H1 (cell line): ENCODE measurements around the gene BICRAL. TPM values are rescaled to one million over a fixed set of nuclear protein-coding genes. Genes with fewer than 3 reads are reported as not detected.

Experiments used
- CTCF ChIA-PET: fragments of 300-600 bp; sonication (Branson Sonifier 250); formaldehyde crosslinking; loops from one replicate; lab custom pipeline; 2021; ENCODE audit not compliant: partially characterized antibody; lab: Charles Lee
- POLR2A ChIA-PET: fragments of 300-600 bp; sonication (Branson Sonifier 250); formaldehyde crosslinking; loops from one replicate; lab custom pipeline; 2021; ENCODE audit warnings: inconsistent platforms; ENCODE audit not compliant: partially characterized antibody; lab: Charles Lee
- DNase-seq, 2 experiments: peaks; one replicate each; pipeline versions ENCODE4 v3.0.0 to v3.0.0-alpha.2; 2010 to 2022; ENCODE audit warnings: low spot score in 2 of 2, low read depth in 1 of 2, mixed read lengths in 1 of 2
- FAIRE-seq: peaks from 2 replicates; lab custom pipeline; 2011; peaks lifted over from hg19 to GRCh38; lab: Jason Lieb, UNC
- H2AFZ ChIP-seq: 2 replicates; pipeline ENCODE4 v1.8.1; 2012; ENCODE audit warnings: low read length, inconsistent platforms
- H2AK5ac ChIP-seq: 2 replicates; pipeline ENCODE4 v1.6.1; 2013; ENCODE audit warnings: low read depth, low read length
- H2BK120ac ChIP-seq: replicated peaks from 2 replicates; pipeline ENCODE3; 2013; ENCODE audit warnings: low read depth, low read length, inconsistent platforms
- H2BK12ac ChIP-seq: 2 replicates; pipeline ENCODE4 v1.6.1; 2013; ENCODE audit warnings: low read depth, low read length
- H2BK15ac ChIP-seq: 2 replicates; pipeline ENCODE4 v1.6.1; 2013; ENCODE audit warnings: low read length
- H2BK20ac ChIP-seq: 2 replicates; pipeline ENCODE4 v1.6.1; 2013; ENCODE audit warnings: low read length
- H2BK5ac ChIP-seq: 2 replicates; pipeline ENCODE4 v1.6.1; 2013; ENCODE audit warnings: low read depth, low read length
- H3K14ac ChIP-seq: 2 replicates; pipeline ENCODE4 v1.6.1; 2013; ENCODE audit warnings: inconsistent platforms; ENCODE audit not compliant: insufficient read length
- H3K18ac ChIP-seq: 2 replicates; pipeline ENCODE4 v1.6.1; 2013; ENCODE audit warnings: low read length; ENCODE audit errors: extremely low read depth
- H3K23ac ChIP-seq: 2 replicates; pipeline ENCODE4 v1.6.1; 2013; ENCODE audit warnings: inconsistent platforms; ENCODE audit not compliant: insufficient read length
- H3K23me2 ChIP-seq: 2 replicates; pipeline ENCODE4 v1.6.1; 2013; ENCODE audit warnings: low read depth, low read length
- H3K27ac ChIP-seq: 2 replicates; pipeline ENCODE4 v1.6.1; 2011; ENCODE audit warnings: low read depth, low read length, inconsistent platforms
- H3K27me3 ChIP-seq, 4 experiments: replicated peaks in 1 of 4; 1 replicate in 1 of 4; 2 replicates in 3 of 4; pipeline versions ENCODE4 v1.6.1 to v1.8.1; 2011 to 2013; ENCODE audit warnings: low read length in 3 of 4, mild to moderate bottlenecking in 3 of 4, inconsistent platforms in 2 of 4, mixed read lengths in 2 of 4, moderate library complexity in 1 of 4; ENCODE audit not compliant: control insufficient read depth in 3 of 4, insufficient read depth in 3 of 4; ENCODE audit errors: extremely low read depth in 1 of 4
- H3K36me3 ChIP-seq, 4 experiments: 2 replicates each; pipeline versions ENCODE4 v1.6.1 to v1.8.1; 2011 to 2013; ENCODE audit warnings: mild to moderate bottlenecking in 4 of 4, low read length in 3 of 4, moderate library complexity in 2 of 4, control low read depth in 1 of 4, inconsistent platforms in 1 of 4; ENCODE audit not compliant: insufficient read depth in 4 of 4, control insufficient read depth in 2 of 4
- H3K4ac ChIP-seq: replicated peaks from 2 replicates; pipeline ENCODE3; 2013; ENCODE audit warnings: low read length, low read depth, mixed read lengths, inconsistent platforms; ENCODE audit not compliant: insufficient read length
- H3K4me1 ChIP-seq, 4 experiments: replicated peaks in 1 of 4; 1 replicate in 1 of 4; 2 replicates in 3 of 4; pipeline versions ENCODE4 v1.6.1 to v1.8.1; 2011 to 2013; ENCODE audit warnings: low read length in 3 of 4, inconsistent platforms in 2 of 4, mixed read lengths in 1 of 4; ENCODE audit not compliant: insufficient read depth in 4 of 4, control insufficient read depth in 3 of 4
- H3K4me2 ChIP-seq, 2 experiments: 2 replicates each; pipeline versions ENCODE4 v1.6.1 to v1.8.1; 2011 to 2013; ENCODE audit warnings: low read depth in 2 of 2, low read length in 2 of 2, control low read depth in 1 of 2, inconsistent platforms in 1 of 2, mild to moderate bottlenecking in 1 of 2; ENCODE audit not compliant: insufficient read depth in 1 of 2
- H3K4me3 ChIP-seq, 4 experiments: fragments of 200-600, 300-600 bp in 1 of 4; sonication (generic), shearing (Covaris generic), sonication (Bioruptor Twin) in 1 of 4; 2 replicates each; pipeline versions ENCODE4 v1.5.1 to v1.8.1; 2011 to 2016; ENCODE audit warnings: low read length in 4 of 4, low read depth in 3 of 4, control low read depth in 2 of 4, inconsistent platforms in 2 of 4, mild to moderate bottlenecking in 2 of 4, mixed read lengths in 1 of 4, moderate library complexity in 1 of 4; ENCODE audit not compliant: insufficient read depth in 2 of 4; ENCODE audit errors: extremely low read depth in 1 of 4
- H3K56ac ChIP-seq: replicated peaks from 2 replicates; pipeline ENCODE3; 2013; ENCODE audit warnings: low read depth, mild to moderate bottlenecking, mixed read lengths, low read length, inconsistent platforms; ENCODE audit not compliant: insufficient read length
- H3K79me1 ChIP-seq: 2 replicates; pipeline ENCODE4 v1.6.1; 2013; ENCODE audit warnings: low read depth, low read length, control low read depth
- H3K79me2 ChIP-seq, 2 experiments: 2 replicates each; pipeline versions ENCODE4 v1.6.1 to v1.8.1; 2012 to 2013; ENCODE audit warnings: low read length in 2 of 2, mild to moderate bottlenecking in 2 of 2, inconsistent platforms in 1 of 2; ENCODE audit not compliant: insufficient read depth in 2 of 2, control insufficient read depth in 1 of 2
- H3K9ac ChIP-seq, 4 experiments: replicated peaks in 1 of 4; 1 replicate in 1 of 4; 2 replicates in 3 of 4; pipeline versions ENCODE4 v1.6.1 to v1.8.1; 2011 to 2013; ENCODE audit warnings: low read depth in 3 of 4, low read length in 3 of 4, control low read depth in 2 of 4, mild to moderate bottlenecking in 2 of 4, moderate library complexity in 2 of 4, inconsistent platforms in 1 of 4; ENCODE audit errors: extremely low read depth in 1 of 4
- H3K9me3 ChIP-seq, 2 experiments: 2 replicates each; pipeline versions ENCODE4 v1.6.1 to v1.8.1; 2012 to 2013; ENCODE audit warnings: mild to moderate bottlenecking in 2 of 2, moderate library complexity in 2 of 2, control low read depth in 1 of 2, inconsistent platforms in 1 of 2, low read depth in 1 of 2, low read length in 1 of 2, mixed read lengths in 1 of 2; ENCODE audit not compliant: insufficient read depth in 2 of 2
- H4K20me1 ChIP-seq, 2 experiments: replicated peaks in 1 of 2; 2 replicates each; pipeline versions ENCODE3 to v1.8.1; 2011 to 2013; ENCODE audit warnings: inconsistent platforms in 2 of 2, low read length in 2 of 2, mild to moderate bottlenecking in 1 of 2; ENCODE audit not compliant: insufficient read depth in 2 of 2, control insufficient read depth in 1 of 2
- H4K5ac ChIP-seq: 2 replicates; pipeline ENCODE4 v1.6.1; 2013; ENCODE audit warnings: low read length, low read depth, mixed read lengths, inconsistent platforms; ENCODE audit not compliant: insufficient read length
- H4K8ac ChIP-seq: 2 replicates; pipeline ENCODE4 v1.8.0; 2013; ENCODE audit warnings: mild to moderate bottlenecking, moderate library complexity, low read length, inconsistent platforms; ENCODE audit not compliant: insufficient read depth; ENCODE audit errors: extremely low read depth
- H4K91ac ChIP-seq: replicated peaks from 2 replicates; pipeline ENCODE3; 2013; ENCODE audit warnings: low read length, mixed read lengths, inconsistent platforms; ENCODE audit not compliant: insufficient read length
- BCL11A ChIP-seq, 2 experiments: IDR thresholded peaks; one replicate each; pipeline ENCODE4 v1.6.1; 2011; ENCODE audit warnings: low read depth in 2 of 2, low read length in 2 of 2, mild to moderate bottlenecking in 2 of 2
- CEBPB ChIP-seq: IDR thresholded peaks from 2 replicates; pipeline ENCODE4 v1.6.1; 2012; ENCODE audit warnings: low read depth, low read length
- CREB1 ChIP-seq: IDR thresholded peaks from 2 replicates; pipeline ENCODE4 v1.6.1; 2012; ENCODE audit warnings: inconsistent platforms
- EP300 ChIP-seq, 2 experiments: IDR thresholded peaks; 1 replicate in 1 of 2; 2 replicates in 1 of 2; pipeline ENCODE4 v1.6.1; 2011 to 2012; ENCODE audit warnings: low read depth in 2 of 2, low read length in 2 of 2, mild to moderate bottlenecking in 2 of 2, borderline replicate concordance in 1 of 2, inconsistent platforms in 1 of 2, moderate library complexity in 1 of 2
- FOSL1 ChIP-seq: IDR thresholded peaks from 2 replicates; pipeline ENCODE4 v1.6.1; 2011; ENCODE audit warnings: mild to moderate bottlenecking, low read depth, low read length, moderate library complexity; ENCODE audit not compliant: insufficient read depth
- GABPA ChIP-seq: IDR thresholded peaks from 2 replicates; pipeline ENCODE4 v1.6.1; 2011; ENCODE audit warnings: mild to moderate bottlenecking, low read length, moderate library complexity, borderline replicate concordance; ENCODE audit not compliant: insufficient read depth
- HDAC6 ChIP-seq: IDR thresholded peaks from one replicate; pipeline ENCODE4 v1.7.1; 2012; ENCODE audit warnings: low read depth, mild to moderate bottlenecking, inconsistent platforms, low read length, moderate library complexity
- JUND ChIP-seq: IDR thresholded peaks from 2 replicates; pipeline ENCODE4 v1.6.1; 2011; ENCODE audit warnings: mild to moderate bottlenecking, improper control_type of control experiment, low read length
- KDM5A ChIP-seq: fragments of 200-600 bp; IDR thresholded peaks from 2 replicates; pipeline ENCODE4 v1.7.1; 2012; ENCODE audit warnings: mild to moderate bottlenecking, low read length, inconsistent platforms, mixed read lengths
- NRF1 ChIP-seq: IDR thresholded peaks from 2 replicates; pipeline ENCODE4 v1.6.1; 2011; ENCODE audit warnings: mild to moderate bottlenecking, low read depth, low read length, improper control_type of control experiment
- PHF8 ChIP-seq: fragments of 200-600 bp; sonication (generic); conservative IDR thresholded peaks from 2 replicates; pipeline ENCODE4 v1.7.1; 2012; ENCODE audit warnings: low read depth, mild to moderate bottlenecking, inconsistent platforms, low read length, moderate library complexity
- SAP30 ChIP-seq: fragments of 300-600 bp; sonication (generic); IDR thresholded peaks from 2 replicates; pipeline ENCODE4 v1.7.1; 2012; ENCODE audit warnings: low read length, moderate library complexity, mild to moderate bottlenecking, inconsistent platforms; ENCODE audit not compliant: insufficient read depth, insufficient replicate concordance
- SIRT6 ChIP-seq: IDR thresholded peaks from one replicate; pipeline ENCODE4 v1.7.1; 2012; ENCODE audit warnings: low read length, inconsistent platforms
- SP2 ChIP-seq: IDR thresholded peaks from 2 replicates; pipeline ENCODE4 v1.6.1; 2012; ENCODE audit warnings: mild to moderate bottlenecking, low read length, inconsistent platforms
- TBP ChIP-seq: IDR thresholded peaks from 2 replicates; pipeline ENCODE4 v1.6.1; 2011; ENCODE audit warnings: low read depth, low read length, improper control_type of control experiment
- TCF12 ChIP-seq: IDR thresholded peaks from 2 replicates; pipeline ENCODE4 v1.6.1; 2011; ENCODE audit warnings: low read depth, mild to moderate bottlenecking, low read length
- WGBS, 2 experiments: shearing (Covaris generic) in 1 of 2; methylation state at CpG; one replicate each; pipeline versions ENCODE4 v1.1.6 to v1.1.7; 2013 to 2015; ENCODE audit warnings: low lambda C conversion rate in 2 of 2, mixed read lengths in 2 of 2, inconsistent platforms in 1 of 2, low coverage in 1 of 2, missing lambda C conversion rate in 1 of 2; ENCODE audit not compliant: insufficient replicate concordance in 2 of 2, insufficient coverage in 1 of 2, insufficient read length in 1 of 2; ENCODE audit errors: extremely low coverage in 1 of 2, missing lambda C conversion rate in 1 of 2; 5-methylcytosine and 5-hydroxymethylcytosine counted together
- polyA plus RNA-seq, 7 experiments: library from polyadenylated mRNA; depleted of rRNA in 3 of 7; stranded (reverse) in 5 of 7; unstranded in 2 of 7; fragments of >200 nt in 5 of 7; fragments of 200-250 nt in 2 of 7; gene quantifications; 1 replicate in 5 of 7; 2 replicates in 1 of 7; 4 replicates in 1 of 7; pipeline versions ENCODE4 v1.2.1 to v1.2.3, GENCODE V29; 2011 to 2013; ENCODE audit warnings: missing spikeins in 2 of 7, mixed read lengths in 2 of 7
- total RNA-seq: library from RNA; stranded (reverse); fragmentation: NEBNext Ultra II Directional; extraction: Animal tissue kit (Norgen Biotek cat#: 25700); gene quantifications from 2 replicates; pipeline ENCODE4 v1.2.1, GENCODE V29; 2021

The BICRAL gene
- total and polyA plus RNA-seq, 2 of the 8 experiments (the other 6 are each of a cell fraction or from before 2014, with no cell fraction given): 9.4 to 12.2 TPM

- Histone ChIP-seq H3K4me2 (no peak overlapping the region), H3K9ac (no peak overlapping the region), H2BK12ac (no peak overlapping the region), H4K91ac (no peak overlapping the region), H3K18ac (no peak overlapping the region), H3K9me3 (no peaks in the 10 kb centered on the region), H3K4ac (no peak overlapping the region), H2BK120ac (no peak overlapping the region), H3K79me1 (no peaks in the 10 kb centered on the region), H4K8ac (no peak overlapping the region), H3K23ac (no peak overlapping the region), H2BK15ac (no peak overlapping the region), H3K27ac (no peak overlapping the region), H3K4me1 (no peaks in the 10 kb centered on the region), H4K5ac (no peak overlapping the region), H2BK5ac (no peak overlapping the region), H3K4me3 (no peak overlapping the region), H3K14ac (no peak overlapping the region), H2AK5ac (no peak overlapping the region), H3K36me3 (no peaks in the 10 kb centered on the region; a peak in 2 of 8 replicates), H3K56ac (no peak overlapping the region), H2AFZ (no peak overlapping the region), H2BK20ac (no peak overlapping the region), H3K23me2 (no peaks in the 10 kb centered on the region), H3K27me3 (no peaks in the 10 kb centered on the region), H3K79me2 (no peaks in the 10 kb centered on the region), H4K20me1 (no peaks in the 10 kb centered on the region)
- DNase-seq (no peak), FAIRE-seq (no peak)
- WGBS, 2 experiments: 92% methylated on average over 3 of the region's 3 CpGs; no CpG with 5 or more reads in 1 of the 2 experiments
- CTCF ChIA-PET: interaction anchor here (0.7 to 1.6 kb wide), 3 partner anchors 28 to 360 kb away, joined by 3 to 4 read pairs (median 3); no protein-coding TSS in a partner anchor
- POLR2A ChIA-PET: interaction anchor here (0.7 to 3.4 kb wide), 3 partner anchors 8 to 135 kb away, joined by 3 to 15 read pairs (median 3); partner anchors contain the start of gene RPL7L1
- TF ChIP-seq TCF12: no peak
- TF ChIP-seq SP2: no peak
- TF ChIP-seq NRF1: no peak
- TF ChIP-seq HDAC6: no peak
- no peak for TF ChIP-seq EP300 (IDR thresholded peaks at IDR 0.05; ENCODE audit: borderline replicate concordance in 1 of 2, low read depth in 2 of 2, low read length in 2 of 2)
- no peak for TF ChIP-seq KDM5A
- no peak for TF ChIP-seq SIRT6
- no peak for TF ChIP-seq GABPA
- TF ChIP-seq TBP: no peak
- TF ChIP-seq CEBPB: no peak
- TF ChIP-seq BCL11A (IDR thresholded peaks at IDR 0.05; ENCODE audit: low read depth in 2 of 2, low read length in 2 of 2): no peak
- TF ChIP-seq FOSL1: no peak
- TF ChIP-seq PHF8: no peak
- TF ChIP-seq SAP30: no peak
- no peak for TF ChIP-seq JUND
- TF ChIP-seq CREB1: no peak
Observed at GRCh38 chr6:42871711-42872110, 89.9 kb downstream of the BICRAL start.
